Measurements from ENCODE around the gene GPR61. TPM values are rescaled to one million over a fixed set of nuclear protein-coding genes. Genes with fewer than 3 reads are reported as not detected.

The GPR61 gene
- 0.27 and 0.66 TPM in 2 replicates for total RNA-seq

GRCh38 chr1:109539676-109540075, at the start of gene GPR61:
GPR61 (plus strand) TSS chr1:109539872; CDS start chr1:109543023, 3,151 bp downstream.

GRCh38 chr1:109493805-109494539, 45.7 kb upstream of the GPR61 start, which contains the start of gene CYB561D1:
CYB561D1 (plus strand) TSS chr1:109494094; CDS start chr1:109494140, 46 bp downstream.

GRCh38 chr1:109509176-109510134, 30.2 kb upstream of the GPR61 start, which contains the start of gene AMIGO1:
AMIGO1 (minus strand) TSS chr1:109509727; CDS start chr1:109508912, 815 bp downstream.

GRCh38 chr1:109548321-109549267, 8.9 kb downstream of the GPR61 start, which contains the start of gene GNAI3:
GNAI3 (plus strand) TSS chr1:109548615; CDS start chr1:109548721, 106 bp downstream.

Other genes starting within 250 kb of the GPR61 start
- not detected in 2 replicates for gene MYBPHL, start 232.9 kb upstream of the GPR61 start, total RNA-seq
- 10.8 and 21.6 TPM in 2 replicates for gene SORT1, start 142.0 kb upstream of the GPR61 start, total RNA-seq
- 52.0 and 63.5 TPM in 2 replicates for gene PSMA5, start 113.4 kb upstream of the GPR61 start, total RNA-seq
- gene SYPL2, start 73.3 kb upstream of the GPR61 start, total RNA-seq: not detected in 2 replicates
- 1.0 and 1.4 TPM in 2 replicates for gene ATXN7L2, start 56.0 kb upstream of the GPR61 start, total RNA-seq
- gene CYB561D1, start 45.8 kb upstream of the GPR61 start, total RNA-seq: 3.7 and 5.1 TPM in 2 replicates
- 1.4 and 2.3 TPM in 2 replicates for gene AMIGO1, start 30.1 kb upstream of the GPR61 start, total RNA-seq
- gene GNAI3, start 8.7 kb downstream of the GPR61 start, total RNA-seq: 18.8 and 19.3 TPM in 2 replicates
- gene GNAT2, start 79.7 kb downstream of the GPR61 start, total RNA-seq: not detected in 2 replicates
- gene AMPD2, start 80.0 kb downstream of the GPR61 start, total RNA-seq: 46.2 and 74.6 TPM in 2 replicates
- 1.7 and 3.3 TPM in 2 replicates for gene GSTM4, start 116.2 kb downstream of the GPR61 start, total RNA-seq
- gene GSTM2, start 128.2 kb downstream of the GPR61 start, total RNA-seq: 1.6 and 5.6 TPM in 2 replicates
- gene GSTM1, start 147.9 kb downstream of the GPR61 start, total RNA-seq: 2.7 and 5.4 TPM in 2 replicates
- 0.09 TPM in 2 replicates for gene GSTM5, start 172.4 kb downstream of the GPR61 start, total RNA-seq
- gene GSTM3, start 201.2 kb downstream of the GPR61 start, total RNA-seq: 18.1 and 41.2 TPM in 2 replicates
- not detected in 2 replicates for gene EPS8L3, start 224.1 kb downstream of the GPR61 start, total RNA-seq

Data from endothelial cell of coronary artery (primary cell).